ENCODE results near the gene PTCHD4.

DNA sequence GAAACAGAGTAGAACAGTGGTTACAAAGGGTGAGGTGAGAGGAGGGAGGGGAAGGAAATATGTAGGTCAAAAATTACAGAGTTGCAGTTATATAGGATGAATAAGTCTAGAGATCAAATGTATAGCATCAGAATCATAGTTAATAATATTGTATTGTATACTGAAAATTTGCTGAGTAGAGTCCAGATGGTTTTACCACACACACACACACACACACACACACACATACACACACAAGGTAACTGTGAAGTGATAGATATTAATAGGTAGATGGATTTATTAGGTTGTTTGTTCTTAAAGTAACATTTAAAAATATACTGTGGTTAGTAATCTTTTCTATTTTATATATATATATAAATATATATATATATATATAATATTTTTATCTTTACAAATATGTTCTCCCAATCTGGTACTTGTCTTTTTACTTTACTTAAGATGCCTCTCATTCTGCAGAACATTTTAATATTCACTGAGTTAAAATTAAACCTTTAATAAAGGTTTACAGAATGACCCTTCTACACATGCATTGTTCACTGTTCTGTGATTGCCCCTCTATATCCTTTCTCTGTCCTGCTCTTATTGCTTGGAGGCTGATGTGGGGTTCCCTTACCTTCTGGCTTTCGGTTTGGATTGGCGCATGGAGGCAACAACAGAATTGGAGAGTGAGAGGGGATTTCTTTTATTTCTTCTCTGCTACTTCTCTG, 408 bp downstream of the PTCHD4 start:
- TF ChIP-seq, protein P1, sequence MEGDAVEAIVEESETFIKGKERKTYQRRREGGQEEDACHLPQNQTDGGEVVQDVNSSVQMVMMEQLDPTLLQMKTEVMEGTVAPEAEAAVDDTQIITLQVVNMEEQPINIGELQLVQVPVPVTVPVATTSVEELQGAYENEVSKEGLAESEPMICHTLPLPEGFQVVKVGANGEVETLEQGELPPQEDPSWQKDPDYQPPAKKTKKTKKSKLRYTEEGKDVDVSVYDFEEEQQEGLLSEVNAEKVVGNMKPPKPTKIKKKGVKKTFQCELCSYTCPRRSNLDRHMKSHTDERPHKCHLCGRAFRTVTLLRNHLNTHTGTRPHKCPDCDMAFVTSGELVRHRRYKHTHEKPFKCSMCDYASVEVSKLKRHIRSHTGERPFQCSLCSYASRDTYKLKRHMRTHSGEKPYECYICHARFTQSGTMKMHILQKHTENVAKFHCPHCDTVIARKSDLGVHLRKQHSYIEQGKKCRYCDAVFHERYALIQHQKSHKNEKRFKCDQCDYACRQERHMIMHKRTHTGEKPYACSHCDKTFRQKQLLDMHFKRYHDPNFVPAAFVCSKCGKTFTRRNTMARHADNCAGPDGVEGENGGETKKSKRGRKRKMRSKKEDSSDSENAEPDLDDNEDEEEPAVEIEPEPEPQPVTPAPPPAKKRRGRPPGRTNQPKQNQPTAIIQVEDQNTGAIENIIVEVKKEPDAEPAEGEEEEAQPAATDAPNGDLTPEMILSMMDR (conservative IDR thresholded peaks at IDR 0.05 in 1 of 2, IDR thresholded peaks at IDR 0.05 in 1 of 2; ENCODE audit: extremely low read depth in 1 of 2, insufficient read depth in 1 of 2, low read depth in 1 of 2, low read length in 2 of 2): no peak
- no peak for TF ChIP-seq EZH2 (IDR thresholded peaks at IDR 0.05; ENCODE audit: borderline replicate concordance, low read length)
